Thyroid gland (tissue), 4 donors: ENCODE measurements around the gene ANGPTL5.

Source experiments
- CTCF ChIP-seq, 6 experiments: fragments of 200-600 bp in 3 of 6; fragments of 450-650 bp in 3 of 6; sonication (generic) in 3 of 6; IDR thresholded peaks; one replicate each; pipeline ENCODE4 v1.5.1; 2016 to 2019; ENCODE audit warnings: antibody characterized with exemption in 6 of 6, mild to moderate bottlenecking in 2 of 6, inconsistent platforms in 1 of 6, moderate library complexity in 1 of 6
- POLR2A ChIP-seq, 2 donors: fragments of 450-650 bp; IDR thresholded peaks; one replicate each; pipeline ENCODE4 v1.6.1; 2017; ENCODE audit warnings: antibody characterized with exemption in 2 of 2, mild to moderate bottlenecking in 2 of 2, moderate library complexity in 1 of 2

- TF ChIP-seq CTCF (IDR thresholded peaks at IDR 0.05) (no peak), POLR2A (IDR thresholded peaks at IDR 0.05) (no peak)
These were observed 2.0 kb downstream of the ANGPTL5 start for GRCh38 chr11:101914341-101914737.
